K562 (cell line): ENCODE results near the gene COX6B1. TPM values are rescaled to one million over a fixed set of nuclear protein-coding genes. Genes with fewer than 3 reads are reported as not detected.

Experiments used
- CBFA2T3 ChIP-seq: fragments of 450-650 bp; IDR thresholded peaks from 2 replicates; pipeline ENCODE4 v1.6.1; 2017
- CBX2 ChIP-seq: fragments of 200-600 bp; sonication (generic); IDR thresholded peaks from one replicate; pipeline ENCODE4 v1.6.1; 2012; ENCODE audit warnings: mild to moderate bottlenecking, low read length, inconsistent platforms; ENCODE audit not compliant: insufficient read depth, poor library complexity, severe bottlenecking
- ERF ChIP-seq: fragments of 450-650 bp; formaldehyde crosslinking; IDR thresholded peaks from 2 replicates; pipeline ENCODE4 v1.4.0; 2020; ENCODE audit warnings: mild to moderate bottlenecking, mixed read lengths
- EZH2 ChIP-seq: IDR thresholded peaks from 2 replicates; pipeline ENCODE4 v1.6.1; 2012; ENCODE audit warnings: low read depth, mild to moderate bottlenecking, inconsistent platforms, low read length, borderline replicate concordance
- GTF2E2 ChIP-seq: fragments of 200-800 bp; sonication (Bioruptor generic); IDR thresholded peaks from 2 replicates; pipeline ENCODE4 v1.6.1; 2016; ENCODE audit warnings: missing genetic modification characterization, missing compliant biosample characterization
- KLF10 ChIP-seq: fragments of 250-450 bp; sonication (Bioruptor Pico); IDR thresholded peaks from 2 replicates; pipeline ENCODE4 v1.6.1; 2021; ENCODE audit warnings: matching md5 sums
- LARP7 ChIP-seq: fragments of 450-650 bp; IDR thresholded peaks from 2 replicates; pipeline ENCODE4 v1.6.1; 2016
- NKRF ChIP-seq: fragments of 450-650 bp; IDR thresholded peaks from 2 replicates; pipeline ENCODE4 v1.6.1; 2016; ENCODE audit warnings: borderline replicate concordance
- PML ChIP-seq: IDR thresholded peaks from 2 replicates; pipeline ENCODE4 v1.6.1; 2012; ENCODE audit warnings: low read length, inconsistent platforms
- PRDM10 ChIP-seq: fragments of 450-650 bp; IDR thresholded peaks from 2 replicates; pipeline ENCODE4 v1.6.1; 2018; ENCODE audit not compliant: partially characterized antibody
- PTTG1 ChIP-seq: fragments of 450-650 bp; IDR thresholded peaks from 2 replicates; pipeline ENCODE4 v1.6.1; 2016; ENCODE audit warnings: low read depth, mild to moderate bottlenecking, missing genetic modification characterization, missing compliant biosample characterization
- TARDBP ChIP-seq: fragments of 450-650 bp; IDR thresholded peaks from 2 replicates; pipeline ENCODE4 v1.6.1; 2016
- ZFP30 ChIP-seq: fragments of 250-450 bp; sonication (Bioruptor Pico); IDR thresholded peaks from 2 replicates; pipeline ENCODE4 v1.8.0; 2022; ENCODE audit warnings: moderate library complexity, mild to moderate bottlenecking, inconsistent platforms, borderline replicate concordance
- ZKSCAN8 ChIP-seq: fragments of 200-800 bp; sonication (Bioruptor generic); IDR thresholded peaks from 2 replicates; pipeline ENCODE4 v1.6.1; 2016; ENCODE audit warnings: missing genetic modification characterization, missing compliant biosample characterization
- ZNF717 ChIP-seq: fragments of 250-450 bp; sonication (Bioruptor Pico); IDR thresholded peaks from 2 replicates; pipeline ENCODE4 v1.5.0; 2021
- polyA plus RNA-seq, 8 experiments: library from polyadenylated mRNA; depleted of rRNA in 4 of 8; stranded (reverse) in 5 of 8; unstranded in 3 of 8; fragments of >200 nt; fragmentation: Nextera tagmentation in 2 of 8; fragmentation: Illumina TruSeq in 1 of 8; extraction: Ambion mirVana in 2 of 8; extraction: Trizol in 1 of 8; gene quantifications; 2 replicates each; pipeline versions ENCODE4 v1.2.1 to v1.2.3, GENCODE V29; 2011 to 2014; ENCODE audit warnings: inconsistent platforms in 1 of 8, missing spikeins in 1 of 8
- total RNA-seq, 7 experiments: library from RNA; depleted of rRNA in 6 of 7; stranded (reverse); fragments of >200 nt in 6 of 7; fragmentation: Illumina TruSeq in 2 of 7; extraction: Trizol in 2 of 7; gene quantifications; 2 replicates each; pipeline versions ENCODE4 v1.2.1 to v1.2.3, GENCODE V29; 2011 to 2021; ENCODE audit warnings: low replicate concordance in 1 of 7

COX6B1 gene
- total and polyA plus RNA-seq, 9 of the 15 experiments (the other 6 are each of a cell fraction or from before 2014, with no cell fraction given), result 777 to 2,393 (median 1,219) TPM

- TF ChIP-seq PML (peak; percentile 79), ZNF717 (CRISPR knock-in tag) (no peak), ZKSCAN8 (CRISPR knock-in tag) (no peak), TARDBP (no peak), LARP7 (no peak), KLF10 (no peak), GTF2E2 (tag) (no peak), NKRF (peak; percentile 87), PTTG1 (tag) (no peak), EZH2 (no peak), ERF (CRISPR knock-in tag) (0 out of 2 replicates have a peak, but pooled peaks have one; percentile 13), ZFP30 (CRISPR knock-in tag) (no peak), PRDM10 (peak; percentile 81), CBFA2T3 (no peak), CBX2 (no peak)
These were observed 35.4 kb upstream of the COX6B1 start, which contains the start of gene HAUS5 (continued) for GRCh38 chr19:35612559-35613321.
